WTC11 (cell line): Measurements from ENCODE around the gene TAPT1.

Experiments
- ATF2 ChIP-seq: sonication (generic); formaldehyde crosslinking; IDR thresholded peaks from 2 replicates; pipeline ENCODE4 v1.8.1; 2022; ENCODE audit warnings: low read depth, missing genetic modification reagents, borderline replicate concordance
- CBFB ChIP-seq: sonication (generic); formaldehyde crosslinking; IDR thresholded peaks from 2 replicates; pipeline ENCODE4 v1.8.1; 2022; ENCODE audit warnings: mild to moderate bottlenecking, low read depth, missing genetic modification reagents
- ELF4 ChIP-seq: sonication (generic); formaldehyde crosslinking; IDR thresholded peaks from 2 replicates; pipeline ENCODE4 v1.8.1; 2022; ENCODE audit warnings: low read depth, mild to moderate bottlenecking, moderate library complexity, missing genetic modification reagents
- ETV6 ChIP-seq: sonication (generic); formaldehyde crosslinking; IDR thresholded peaks from 2 replicates; pipeline ENCODE4 v1.8.1; 2022; ENCODE audit warnings: mild to moderate bottlenecking, missing genetic modification reagents
- NFYB ChIP-seq: sonication (generic); formaldehyde crosslinking; conservative IDR thresholded peaks from 2 replicates; pipeline ENCODE4 v1.8.0; 2022; ENCODE audit warnings: low read depth, missing genetic modification reagents
- SP1 ChIP-seq: sonication (generic); formaldehyde crosslinking; conservative IDR thresholded peaks from 2 replicates; pipeline ENCODE4 v1.8.1; 2022; ENCODE audit warnings: missing genetic modification reagents
- TEAD4 ChIP-seq: sonication (generic); formaldehyde crosslinking; IDR thresholded peaks from 2 replicates; pipeline ENCODE4 v1.8.0; 2022; ENCODE audit warnings: mild to moderate bottlenecking, missing genetic modification reagents
- ZBTB21 ChIP-seq: sonication (generic); formaldehyde crosslinking; IDR thresholded peaks from 2 replicates; pipeline ENCODE4 v1.8.1; 2023; ENCODE audit warnings: mild to moderate bottlenecking, missing genetic modification reagents, borderline replicate concordance
- TF ChIP-seq, protein P1 (sequence below): sonication (generic); formaldehyde crosslinking; conservative IDR thresholded peaks from 2 replicates; pipeline ENCODE4 v1.8.1; 2023; ENCODE audit warnings: mild to moderate bottlenecking, low read depth, missing genetic modification reagents, moderate library complexity
- TF ChIP-seq, protein P2 (sequence below): fragments of 200-600 bp; IDR thresholded peaks from 2 replicates; pipeline ENCODE4 v1.8.0; 2022; ENCODE audit warnings: antibody characterized with exemption
- TF ChIP-seq, protein P3 (sequence below): sonication (generic); formaldehyde crosslinking; IDR thresholded peaks from 2 replicates; pipeline ENCODE4 v1.8.0; 2023; ENCODE audit warnings: mild to moderate bottlenecking, missing genetic modification reagents
- TF ChIP-seq, protein P4 (sequence below): fragments of 250-450 bp; sonication (Bioruptor Pico); IDR thresholded peaks from 2 replicates; pipeline ENCODE4 v1.9.0; 2021; ENCODE audit warnings: mild to moderate bottlenecking, borderline replicate concordance

DNA sequence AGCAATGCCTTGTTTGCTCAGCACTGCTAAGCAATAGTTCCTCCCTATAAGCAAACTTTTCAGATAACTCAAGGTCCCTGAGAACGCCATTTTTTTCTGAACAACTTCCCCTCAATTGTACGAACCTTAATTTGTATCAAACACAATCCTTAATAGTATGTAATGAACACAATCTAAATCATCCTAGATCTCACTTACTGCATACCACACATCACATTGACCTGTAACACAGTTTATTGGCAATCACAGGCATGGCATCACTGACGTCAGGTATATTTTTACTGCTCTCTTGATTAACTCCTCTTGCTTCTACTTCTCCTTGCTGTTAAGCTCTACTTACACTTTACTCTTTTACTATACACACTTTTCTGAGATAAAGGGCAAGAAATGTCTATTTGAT is 67.0 kb downstream of the TAPT1 start:
- TF ChIP-seq, protein P1, sequence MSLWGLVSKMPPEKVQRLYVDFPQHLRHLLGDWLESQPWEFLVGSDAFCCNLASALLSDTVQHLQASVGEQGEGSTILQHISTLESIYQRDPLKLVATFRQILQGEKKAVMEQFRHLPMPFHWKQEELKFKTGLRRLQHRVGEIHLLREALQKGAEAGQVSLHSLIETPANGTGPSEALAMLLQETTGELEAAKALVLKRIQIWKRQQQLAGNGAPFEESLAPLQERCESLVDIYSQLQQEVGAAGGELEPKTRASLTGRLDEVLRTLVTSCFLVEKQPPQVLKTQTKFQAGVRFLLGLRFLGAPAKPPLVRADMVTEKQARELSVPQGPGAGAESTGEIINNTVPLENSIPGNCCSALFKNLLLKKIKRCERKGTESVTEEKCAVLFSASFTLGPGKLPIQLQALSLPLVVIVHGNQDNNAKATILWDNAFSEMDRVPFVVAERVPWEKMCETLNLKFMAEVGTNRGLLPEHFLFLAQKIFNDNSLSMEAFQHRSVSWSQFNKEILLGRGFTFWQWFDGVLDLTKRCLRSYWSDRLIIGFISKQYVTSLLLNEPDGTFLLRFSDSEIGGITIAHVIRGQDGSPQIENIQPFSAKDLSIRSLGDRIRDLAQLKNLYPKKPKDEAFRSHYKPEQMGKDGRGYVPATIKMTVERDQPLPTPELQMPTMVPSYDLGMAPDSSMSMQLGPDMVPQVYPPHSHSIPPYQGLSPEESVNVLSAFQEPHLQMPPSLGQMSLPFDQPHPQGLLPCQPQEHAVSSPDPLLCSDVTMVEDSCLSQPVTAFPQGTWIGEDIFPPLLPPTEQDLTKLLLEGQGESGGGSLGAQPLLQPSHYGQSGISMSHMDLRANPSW (CRISPR knock-in tag), result no peak
- TF ChIP-seq ATF2, result no peak
- TF ChIP-seq, protein P2, sequence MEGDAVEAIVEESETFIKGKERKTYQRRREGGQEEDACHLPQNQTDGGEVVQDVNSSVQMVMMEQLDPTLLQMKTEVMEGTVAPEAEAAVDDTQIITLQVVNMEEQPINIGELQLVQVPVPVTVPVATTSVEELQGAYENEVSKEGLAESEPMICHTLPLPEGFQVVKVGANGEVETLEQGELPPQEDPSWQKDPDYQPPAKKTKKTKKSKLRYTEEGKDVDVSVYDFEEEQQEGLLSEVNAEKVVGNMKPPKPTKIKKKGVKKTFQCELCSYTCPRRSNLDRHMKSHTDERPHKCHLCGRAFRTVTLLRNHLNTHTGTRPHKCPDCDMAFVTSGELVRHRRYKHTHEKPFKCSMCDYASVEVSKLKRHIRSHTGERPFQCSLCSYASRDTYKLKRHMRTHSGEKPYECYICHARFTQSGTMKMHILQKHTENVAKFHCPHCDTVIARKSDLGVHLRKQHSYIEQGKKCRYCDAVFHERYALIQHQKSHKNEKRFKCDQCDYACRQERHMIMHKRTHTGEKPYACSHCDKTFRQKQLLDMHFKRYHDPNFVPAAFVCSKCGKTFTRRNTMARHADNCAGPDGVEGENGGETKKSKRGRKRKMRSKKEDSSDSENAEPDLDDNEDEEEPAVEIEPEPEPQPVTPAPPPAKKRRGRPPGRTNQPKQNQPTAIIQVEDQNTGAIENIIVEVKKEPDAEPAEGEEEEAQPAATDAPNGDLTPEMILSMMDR, result no peak
- TF ChIP-seq ELF4 (CRISPR knock-in tag), result no peak
- TF ChIP-seq NFYB, result no peak
- no peak for TF ChIP-seq CBFB
- TF ChIP-seq SP1 (CRISPR knock-in tag), result no peak
- TF ChIP-seq TEAD4 (CRISPR knock-in tag), result no peak
- TF ChIP-seq, protein P3, sequence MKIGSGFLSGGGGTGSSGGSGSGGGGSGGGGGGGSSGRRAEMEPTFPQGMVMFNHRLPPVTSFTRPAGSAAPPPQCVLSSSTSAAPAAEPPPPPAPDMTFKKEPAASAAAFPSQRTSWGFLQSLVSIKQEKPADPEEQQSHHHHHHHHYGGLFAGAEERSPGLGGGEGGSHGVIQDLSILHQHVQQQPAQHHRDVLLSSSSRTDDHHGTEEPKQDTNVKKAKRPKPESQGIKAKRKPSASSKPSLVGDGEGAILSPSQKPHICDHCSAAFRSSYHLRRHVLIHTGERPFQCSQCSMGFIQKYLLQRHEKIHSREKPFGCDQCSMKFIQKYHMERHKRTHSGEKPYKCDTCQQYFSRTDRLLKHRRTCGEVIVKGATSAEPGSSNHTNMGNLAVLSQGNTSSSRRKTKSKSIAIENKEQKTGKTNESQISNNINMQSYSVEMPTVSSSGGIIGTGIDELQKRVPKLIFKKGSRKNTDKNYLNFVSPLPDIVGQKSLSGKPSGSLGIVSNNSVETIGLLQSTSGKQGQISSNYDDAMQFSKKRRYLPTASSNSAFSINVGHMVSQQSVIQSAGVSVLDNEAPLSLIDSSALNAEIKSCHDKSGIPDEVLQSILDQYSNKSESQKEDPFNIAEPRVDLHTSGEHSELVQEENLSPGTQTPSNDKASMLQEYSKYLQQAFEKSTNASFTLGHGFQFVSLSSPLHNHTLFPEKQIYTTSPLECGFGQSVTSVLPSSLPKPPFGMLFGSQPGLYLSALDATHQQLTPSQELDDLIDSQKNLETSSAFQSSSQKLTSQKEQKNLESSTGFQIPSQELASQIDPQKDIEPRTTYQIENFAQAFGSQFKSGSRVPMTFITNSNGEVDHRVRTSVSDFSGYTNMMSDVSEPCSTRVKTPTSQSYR (CRISPR knock-in tag), result no peak
- TF ChIP-seq, protein P4, sequence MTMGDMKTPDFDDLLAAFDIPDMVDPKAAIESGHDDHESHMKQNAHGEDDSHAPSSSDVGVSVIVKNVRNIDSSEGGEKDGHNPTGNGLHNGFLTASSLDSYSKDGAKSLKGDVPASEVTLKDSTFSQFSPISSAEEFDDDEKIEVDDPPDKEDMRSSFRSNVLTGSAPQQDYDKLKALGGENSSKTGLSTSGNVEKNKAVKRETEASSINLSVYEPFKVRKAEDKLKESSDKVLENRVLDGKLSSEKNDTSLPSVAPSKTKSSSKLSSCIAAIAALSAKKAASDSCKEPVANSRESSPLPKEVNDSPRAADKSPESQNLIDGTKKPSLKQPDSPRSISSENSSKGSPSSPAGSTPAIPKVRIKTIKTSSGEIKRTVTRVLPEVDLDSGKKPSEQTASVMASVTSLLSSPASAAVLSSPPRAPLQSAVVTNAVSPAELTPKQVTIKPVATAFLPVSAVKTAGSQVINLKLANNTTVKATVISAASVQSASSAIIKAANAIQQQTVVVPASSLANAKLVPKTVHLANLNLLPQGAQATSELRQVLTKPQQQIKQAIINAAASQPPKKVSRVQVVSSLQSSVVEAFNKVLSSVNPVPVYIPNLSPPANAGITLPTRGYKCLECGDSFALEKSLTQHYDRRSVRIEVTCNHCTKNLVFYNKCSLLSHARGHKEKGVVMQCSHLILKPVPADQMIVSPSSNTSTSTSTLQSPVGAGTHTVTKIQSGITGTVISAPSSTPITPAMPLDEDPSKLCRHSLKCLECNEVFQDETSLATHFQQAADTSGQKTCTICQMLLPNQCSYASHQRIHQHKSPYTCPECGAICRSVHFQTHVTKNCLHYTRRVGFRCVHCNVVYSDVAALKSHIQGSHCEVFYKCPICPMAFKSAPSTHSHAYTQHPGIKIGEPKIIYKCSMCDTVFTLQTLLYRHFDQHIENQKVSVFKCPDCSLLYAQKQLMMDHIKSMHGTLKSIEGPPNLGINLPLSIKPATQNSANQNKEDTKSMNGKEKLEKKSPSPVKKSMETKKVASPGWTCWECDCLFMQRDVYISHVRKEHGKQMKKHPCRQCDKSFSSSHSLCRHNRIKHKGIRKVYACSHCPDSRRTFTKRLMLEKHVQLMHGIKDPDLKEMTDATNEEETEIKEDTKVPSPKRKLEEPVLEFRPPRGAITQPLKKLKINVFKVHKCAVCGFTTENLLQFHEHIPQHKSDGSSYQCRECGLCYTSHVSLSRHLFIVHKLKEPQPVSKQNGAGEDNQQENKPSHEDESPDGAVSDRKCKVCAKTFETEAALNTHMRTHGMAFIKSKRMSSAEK (CRISPR knock-in tag), result no peak
- no peak for TF ChIP-seq ETV6 (CRISPR knock-in tag)
- TF ChIP-seq ZBTB21 (CRISPR knock-in tag), result no peak
